SH-SY5Y (cell line): ENCODE results near the gene L3MBTL1.

Source experiments
- GATA2 ChIP-seq: IDR thresholded peaks from 2 replicates; pipeline ENCODE4 v1.6.1; 2011; ENCODE audit warnings: mild to moderate bottlenecking, low read depth, low read length
- GATA3 ChIP-seq: IDR thresholded peaks from 2 replicates; pipeline ENCODE4 v1.6.1; 2011; ENCODE audit warnings: low read depth, mild to moderate bottlenecking, low read length, moderate library complexity

Gene L3MBTL1

GRCh38 chr20:43548273-43548880 is 40.9 kb downstream of the L3MBTL1 start:
- TF ChIP-seq GATA3 (no peak), GATA2 (no peak)

- no peak for TF ChIP-seq GATA2
- TF ChIP-seq GATA3 = no peak
These were observed 42.0 kb downstream of the L3MBTL1 start for GRCh38 chr20:43549416-43550065.

GRCh38 chr20:43550456-43550855 is 43.0 kb downstream of the L3MBTL1 start:
- TF ChIP-seq GATA2 (no peak), GATA3 (no peak)

GRCh38 chr20:43554369-43554768 is 46.9 kb downstream of the L3MBTL1 start:
- TF ChIP-seq GATA2 (no peak), GATA3 (no peak)

- TF ChIP-seq GATA2 (no peak), GATA3 (no peak)
These were observed 51.1 kb downstream of the L3MBTL1 start, which contains the start of gene SGK2 for GRCh38 chr20:43558412-43559146. SGK2 (plus strand) TSS chr20:43559027; CDS start chr20:43566496, 7,469 bp downstream.

GRCh38 chr20:43559147-43559987 is 51.9 kb downstream of the L3MBTL1 start:
- no peak for TF ChIP-seq GATA2
- no peak for TF ChIP-seq GATA3

GRCh38 chr20:43560974-43561373 is 53.5 kb downstream of the L3MBTL1 start:
- no peak for TF ChIP-seq GATA2
- TF ChIP-seq GATA3 = no peak

- TF ChIP-seq GATA3 (no peak), GATA2 (no peak)
These were observed 55.9 kb downstream of the L3MBTL1 start for GRCh38 chr20:43563429-43563828.

GRCh38 chr20:43563991-43564390 is 56.5 kb downstream of the L3MBTL1 start:
- no peak for TF ChIP-seq GATA2
- no peak for TF ChIP-seq GATA3

GRCh38 chr20:43564455-43564854 is 57.0 kb downstream of the L3MBTL1 start:
- no peak for TF ChIP-seq GATA3
- no peak for TF ChIP-seq GATA2

- TF ChIP-seq GATA2 = no peak
These were observed 57.7 kb downstream of the L3MBTL1 start for GRCh38 chr20:43564993-43565757.

GRCh38 chr20:43565758-43566104 is 58.2 kb downstream of the L3MBTL1 start:
- TF ChIP-seq GATA3 (no peak), GATA2 (no peak)

GRCh38 chr20:43567477-43567876 is 60.0 kb downstream of the L3MBTL1 start:
- TF ChIP-seq GATA3 = no peak
- TF ChIP-seq GATA2 = no peak

GRCh38 chr20:43568706-43569105 is 61.2 kb downstream of the L3MBTL1 start:
- TF ChIP-seq GATA2 = no peak
- TF ChIP-seq GATA3 = no peak

- no peak for TF ChIP-seq GATA2
- TF ChIP-seq GATA3 = no peak
These were observed 61.8 kb downstream of the L3MBTL1 start for GRCh38 chr20:43569282-43569681.

GRCh38 chr20:43570496-43570895 is 63.0 kb downstream of the L3MBTL1 start:
- TF ChIP-seq GATA3 (no peak), GATA2 (no peak)
